ENCODE measurements around the gene ANGPT4. TPM values are rescaled to one million over a fixed set of nuclear protein-coding genes. Genes with fewer than 3 reads are reported as not detected.

ANGPT4 gene
- total RNA-seq, 1 donor from 2014 or later, result 0.12 TPM

GRCh38 chr20:920311-920710, 4.2 kb upstream of the ANGPT4 start:
- Mint-ChIP-seq H3K9me3 (ENCODE audit: low read depth) (peaks cover 2% of the 10 kb centered on the region), H3K27me3 (ENCODE audit: low read depth) (peaks cover 13% of the 10 kb centered on the region), H3K4me1 (ENCODE audit: low read depth) (peaks cover 10% of the 10 kb centered on the region), H3K27ac (ENCODE audit: unreplicated experiment) (no peak overlapping the region), H3K4me3 (ENCODE audit: unreplicated experiment) (no peak overlapping the region), H3K36me3 (ENCODE audit: low read depth) (no peaks in the 10 kb centered on the region)
- no peak for DNase-seq (ENCODE audit: low spot score)
- TF ChIP-seq, protein P1, sequence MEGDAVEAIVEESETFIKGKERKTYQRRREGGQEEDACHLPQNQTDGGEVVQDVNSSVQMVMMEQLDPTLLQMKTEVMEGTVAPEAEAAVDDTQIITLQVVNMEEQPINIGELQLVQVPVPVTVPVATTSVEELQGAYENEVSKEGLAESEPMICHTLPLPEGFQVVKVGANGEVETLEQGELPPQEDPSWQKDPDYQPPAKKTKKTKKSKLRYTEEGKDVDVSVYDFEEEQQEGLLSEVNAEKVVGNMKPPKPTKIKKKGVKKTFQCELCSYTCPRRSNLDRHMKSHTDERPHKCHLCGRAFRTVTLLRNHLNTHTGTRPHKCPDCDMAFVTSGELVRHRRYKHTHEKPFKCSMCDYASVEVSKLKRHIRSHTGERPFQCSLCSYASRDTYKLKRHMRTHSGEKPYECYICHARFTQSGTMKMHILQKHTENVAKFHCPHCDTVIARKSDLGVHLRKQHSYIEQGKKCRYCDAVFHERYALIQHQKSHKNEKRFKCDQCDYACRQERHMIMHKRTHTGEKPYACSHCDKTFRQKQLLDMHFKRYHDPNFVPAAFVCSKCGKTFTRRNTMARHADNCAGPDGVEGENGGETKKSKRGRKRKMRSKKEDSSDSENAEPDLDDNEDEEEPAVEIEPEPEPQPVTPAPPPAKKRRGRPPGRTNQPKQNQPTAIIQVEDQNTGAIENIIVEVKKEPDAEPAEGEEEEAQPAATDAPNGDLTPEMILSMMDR (IDR thresholded peaks at IDR 0.05), result no peak

DNA sequence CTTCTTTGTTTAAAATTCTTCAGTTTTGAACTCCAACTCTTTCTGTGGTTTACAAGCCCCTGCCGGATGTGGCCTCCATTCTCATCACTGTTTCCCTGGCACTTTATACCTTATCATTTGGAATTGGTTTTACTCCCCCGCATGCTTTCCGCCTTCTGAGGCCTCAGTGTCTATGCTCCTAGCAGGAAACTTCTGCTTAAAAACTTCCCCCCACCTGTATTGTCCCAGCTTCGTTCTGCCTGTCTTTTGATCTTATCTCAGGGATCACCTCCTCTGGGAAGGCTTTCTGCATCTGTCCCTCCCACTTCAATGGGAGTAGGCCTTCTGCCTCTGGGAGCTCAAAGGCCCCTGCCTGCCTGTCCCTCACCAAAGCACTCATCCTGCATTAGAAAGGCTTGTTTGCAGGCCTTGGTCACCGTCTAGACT, 3.4 kb upstream of the ANGPT4 start:
- H3K27ac Mint-ChIP-seq (ENCODE audit: unreplicated experiment), result no peak overlapping the region
- H3K9me3 Mint-ChIP-seq (ENCODE audit: low read depth), result peaks cover 2% of the 10 kb centered on the region
- no peak overlapping the region for H3K4me3 Mint-ChIP-seq (ENCODE audit: unreplicated experiment)
- H3K27me3 Mint-ChIP-seq (ENCODE audit: low read depth), result peaks cover 15% of the 10 kb centered on the region
- H3K4me1 Mint-ChIP-seq (ENCODE audit: low read depth), result peaks cover 10% of the 10 kb centered on the region
- no peak for DNase-seq (ENCODE audit: low spot score)
- H3K36me3 Mint-ChIP-seq (ENCODE audit: low read depth), result no peaks in the 10 kb centered on the region
- TF ChIP-seq, protein P1 (IDR thresholded peaks at IDR 0.05), result no peak

DNA sequence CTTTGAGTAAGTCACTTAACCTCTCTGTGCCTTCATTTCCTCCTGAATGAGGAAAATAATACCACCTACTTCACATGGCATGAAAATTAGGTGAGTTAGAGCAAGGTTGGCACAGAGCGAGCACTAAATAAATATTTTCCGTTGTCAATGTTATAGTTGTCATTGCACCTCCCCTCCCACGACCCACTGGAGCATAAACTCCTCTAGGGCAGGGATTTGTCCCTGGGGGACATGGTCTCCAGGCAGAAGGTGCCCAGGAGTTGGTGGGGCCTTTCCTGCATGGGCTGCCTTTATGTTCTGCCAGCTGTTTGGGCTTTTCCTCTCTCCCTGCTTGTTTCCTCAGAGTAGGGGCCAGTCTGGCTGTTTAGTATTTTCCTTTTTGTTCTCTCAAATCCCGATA, 1.3 kb upstream of the ANGPT4 start:
- DNase-seq (ENCODE audit: low spot score), result no peak
- H3K36me3 Mint-ChIP-seq (ENCODE audit: low read depth), result no peaks in the 10 kb centered on the region
- H3K27ac Mint-ChIP-seq (ENCODE audit: unreplicated experiment), result no peak overlapping the region
- TF ChIP-seq, protein P1 (IDR thresholded peaks at IDR 0.05), result no peak
- peaks cover 10% of the 10 kb centered on the region for H3K4me1 Mint-ChIP-seq (ENCODE audit: low read depth)
- H3K9me3 Mint-ChIP-seq (ENCODE audit: low read depth), result peaks cover 2% of the 10 kb centered on the region
- H3K27me3 Mint-ChIP-seq (ENCODE audit: low read depth), result peaks cover 17% of the 10 kb centered on the region
- no peak overlapping the region for H3K4me3 Mint-ChIP-seq (ENCODE audit: unreplicated experiment)

- Mint-ChIP-seq H3K36me3 (ENCODE audit: low read depth) (no peaks in the 10 kb centered on the region), H3K4me3 (ENCODE audit: unreplicated experiment) (no peak overlapping the region), H3K9me3 (ENCODE audit: low read depth) (peaks cover 2% of the 10 kb centered on the region), H3K27ac (ENCODE audit: unreplicated experiment) (no peak overlapping the region), H3K4me1 (ENCODE audit: low read depth) (peaks cover 11% of the 10 kb centered on the region), H3K27me3 (ENCODE audit: low read depth) (peaks cover 17% of the 10 kb centered on the region)
- no peak for DNase-seq (ENCODE audit: low spot score)
- TF ChIP-seq, protein P1 (IDR thresholded peaks at IDR 0.05), result no peak
These were observed 691 bp upstream of the ANGPT4 start for GRCh38 chr20:916825-917224.

- H3K4me3 Mint-ChIP-seq (ENCODE audit: unreplicated experiment), result no peak overlapping the region
- TF ChIP-seq, protein P1 (IDR thresholded peaks at IDR 0.05), result no peak
- peaks cover 19% of the 10 kb centered on the region for H3K27me3 Mint-ChIP-seq (ENCODE audit: low read depth)
- peaks cover 30% of the 10 kb centered on the region for H3K4me1 Mint-ChIP-seq (ENCODE audit: low read depth)
- H3K9me3 Mint-ChIP-seq (ENCODE audit: low read depth), result no peaks in the 10 kb centered on the region
- H3K36me3 Mint-ChIP-seq (ENCODE audit: low read depth), result no peaks in the 10 kb centered on the region
- DNase-seq (ENCODE audit: low spot score), result no peak
- no peak overlapping the region for H3K27ac Mint-ChIP-seq (ENCODE audit: unreplicated experiment)
These were observed 1.2 kb downstream of the ANGPT4 start for GRCh38 chr20:914727-915498.

Data from chondrocyte (in vitro differentiated cells).